ENCODE data around the gene ANKFY1. TPM values are rescaled to one million over a fixed set of nuclear protein-coding genes. Genes with fewer than 3 reads are reported as not detected.

ANKFY1 gene
- total RNA-seq, 1 experiment from 2014 or later: 15.3 TPM

GRCh38 chr17:4177806-4178205 lies 86.0 kb downstream of the ANKFY1 start:
- DNase-seq (ENCODE audit: low read depth): no peak

- DNase-seq (ENCODE audit: low read depth): no peak
These were observed 86.8 kb downstream of the ANKFY1 start for GRCh38 chr17:4176808-4177472.

DNA sequence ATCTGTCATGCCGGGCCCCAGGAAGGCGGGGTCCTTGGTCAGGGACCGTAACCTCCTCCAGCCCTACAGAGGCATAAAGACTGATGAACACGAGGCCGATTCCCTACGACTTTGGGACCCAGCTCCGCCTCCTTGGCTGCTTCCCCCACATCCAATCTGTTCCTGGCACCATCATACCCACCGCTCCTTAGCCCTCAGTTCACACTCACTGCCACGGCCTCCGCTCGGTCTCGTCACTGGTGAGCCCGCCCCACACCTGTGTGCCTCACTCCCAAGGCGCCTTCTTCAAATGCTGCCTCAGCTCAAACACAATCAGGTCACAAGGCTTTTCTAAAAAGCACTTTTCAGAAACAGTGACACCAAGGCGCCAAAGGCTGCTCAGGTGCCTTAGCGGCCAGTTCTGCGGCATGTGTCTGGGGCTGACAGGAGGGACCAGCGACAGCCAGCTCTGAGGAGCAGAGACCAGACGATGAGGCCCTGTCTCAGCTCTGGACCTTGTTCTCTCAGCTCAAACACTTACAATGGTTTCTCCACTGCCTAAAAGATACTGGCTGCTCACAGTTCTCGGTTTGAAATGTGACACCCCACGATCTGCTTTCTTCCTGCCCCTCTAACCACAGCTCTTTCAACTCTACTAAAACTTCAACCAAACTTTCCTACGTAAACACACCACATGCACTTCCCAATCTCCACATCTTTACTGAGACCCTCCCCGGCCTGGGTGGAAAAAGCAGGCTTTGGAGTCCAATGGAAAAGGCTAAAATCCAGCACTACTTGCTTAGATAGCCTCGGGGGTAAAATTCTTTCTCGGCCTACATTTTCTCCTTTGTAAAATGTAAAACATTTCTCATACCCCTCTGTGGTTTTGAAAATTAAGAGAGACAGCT lies 87.6 kb downstream of the ANKFY1 start:
- DNase-seq (ENCODE audit: low read depth): peak; percentile 67

DNA sequence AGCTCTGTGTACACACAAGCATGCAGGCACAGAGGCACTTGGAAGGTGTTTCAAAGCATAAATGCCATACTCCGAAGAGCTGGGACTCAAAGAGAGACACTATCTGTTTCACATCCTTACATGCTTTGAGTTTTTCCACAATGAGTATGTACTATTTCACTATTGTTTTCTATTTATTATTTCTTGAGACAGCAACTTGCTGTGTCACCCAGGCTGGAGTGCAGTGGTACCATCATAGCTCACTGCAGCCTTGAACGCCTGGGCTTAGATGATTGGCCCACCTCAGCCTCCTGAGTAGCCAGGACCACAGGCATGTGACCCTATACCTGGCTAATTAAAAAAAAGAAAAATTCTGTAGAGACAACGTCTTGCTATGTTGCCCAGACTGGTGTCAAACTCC lies 89.2 kb downstream of the ANKFY1 start:
- DNase-seq (ENCODE audit: low read depth): no peak

DNA sequence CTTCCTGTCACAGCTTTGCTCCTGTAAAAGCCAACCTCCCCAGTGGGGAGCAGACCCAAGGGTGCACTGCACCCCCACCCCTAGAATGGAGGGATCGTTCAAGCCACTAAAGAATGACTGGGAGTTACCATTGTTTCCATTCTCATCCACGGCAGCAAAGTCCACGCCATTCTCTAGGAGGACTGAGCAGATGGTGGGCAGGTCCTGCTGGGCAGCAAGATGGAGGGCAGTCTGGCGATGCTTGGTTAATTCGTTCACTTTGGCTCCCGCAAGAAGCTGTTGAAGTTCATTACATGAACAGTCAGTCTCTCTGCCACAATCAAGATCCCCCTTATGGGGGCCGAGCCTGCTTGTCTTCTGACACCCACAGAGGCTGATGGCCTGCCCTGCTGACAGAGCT lies 90.0 kb downstream of the ANKFY1 start:
- no peak for DNase-seq (ENCODE audit: low read depth)

DNA sequence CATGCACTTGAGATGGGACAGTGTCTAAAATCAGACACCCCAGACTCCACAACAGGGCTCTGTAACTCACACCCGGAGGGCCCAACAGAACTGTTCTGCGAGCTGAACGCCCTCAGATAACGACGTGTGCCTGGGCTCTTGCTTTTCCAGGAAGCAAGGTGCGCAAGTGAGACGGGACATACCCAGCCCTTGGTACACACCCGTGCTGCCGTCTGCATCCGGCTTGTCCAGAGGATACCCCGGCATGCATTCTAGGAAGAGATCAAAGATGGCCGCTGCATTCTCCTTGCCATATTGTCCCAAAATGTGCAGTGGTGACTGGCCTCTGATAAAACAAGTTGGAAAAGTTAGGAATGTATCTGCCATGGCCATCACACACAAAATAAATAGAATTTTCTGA lies 91.4 kb downstream of the ANKFY1 start:
- DNase-seq (ENCODE audit: low read depth): no peak

DNA sequence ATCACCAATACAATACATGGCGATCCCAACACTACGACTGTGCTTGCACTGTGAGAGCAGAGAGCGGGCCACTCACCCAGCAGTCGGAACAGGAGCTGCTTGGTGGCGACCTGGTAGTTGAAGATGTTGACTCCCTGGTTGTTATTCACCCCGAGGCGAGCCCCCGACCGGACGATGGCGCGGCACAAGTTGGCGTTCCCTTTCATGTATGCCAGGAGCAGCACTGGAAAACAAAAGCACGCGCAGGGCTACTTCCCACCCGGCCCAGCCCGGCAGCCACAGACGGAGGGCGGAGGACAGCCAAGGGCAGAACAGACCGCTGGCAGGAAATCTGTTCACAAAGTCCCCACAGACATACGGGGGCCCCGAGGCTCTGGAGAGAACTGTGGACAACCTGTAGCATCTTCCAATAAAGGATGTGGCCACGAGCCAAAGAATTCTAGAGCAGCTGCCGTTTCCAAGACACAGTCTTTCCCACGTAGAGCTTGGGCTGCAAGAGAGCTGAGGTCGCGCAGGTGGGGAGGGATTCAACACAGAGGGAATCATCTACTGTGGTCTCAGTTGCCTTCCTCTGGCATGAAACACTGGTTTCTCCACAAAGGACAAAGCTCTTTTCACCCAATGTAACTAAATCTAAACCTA lies 93.0 kb downstream of the ANKFY1 start:
- DNase-seq (ENCODE audit: low read depth): no peak

GRCh38 chr17:4167786-4168185 lies 96.0 kb downstream of the ANKFY1 start:
- DNase-seq (ENCODE audit: low read depth): no peak

- no peak for DNase-seq (ENCODE audit: low read depth)
These were observed 97.4 kb downstream of the ANKFY1 start for GRCh38 chr17:4166419-4166818.

DNA sequence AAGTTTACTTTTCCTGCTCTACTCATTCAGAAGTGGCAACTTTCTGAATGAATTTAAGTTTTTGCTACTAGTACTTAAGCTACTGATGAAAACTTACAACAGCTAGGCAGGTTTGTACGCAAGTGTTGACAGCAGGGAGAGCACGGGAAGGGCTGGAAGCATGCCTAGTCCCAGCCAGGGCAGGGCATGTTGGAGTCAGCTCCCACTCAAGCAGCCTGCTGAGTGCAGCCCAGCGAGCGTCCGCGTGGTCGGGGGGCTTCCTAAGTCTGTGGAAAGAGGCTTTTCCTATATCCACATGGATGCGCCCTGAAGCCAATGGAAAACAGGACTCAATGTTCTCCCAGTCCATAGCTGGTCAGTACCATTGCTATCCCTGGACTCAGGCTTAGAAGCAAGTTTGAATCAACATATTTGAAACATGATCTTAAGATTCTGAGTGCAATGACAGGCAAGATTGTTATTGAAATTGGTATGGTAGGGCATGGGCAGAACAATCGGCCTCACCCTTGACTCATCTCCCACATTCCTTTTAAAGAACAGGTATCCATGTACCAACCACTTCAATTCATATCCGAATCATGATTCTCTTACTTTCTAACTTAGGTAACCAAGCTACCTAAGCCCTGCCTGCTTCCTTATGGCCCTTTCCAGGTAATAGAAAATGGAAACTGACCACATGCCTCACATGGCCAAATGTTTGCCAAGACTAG lies 98.3 kb downstream of the ANKFY1 start:
- DNase-seq (ENCODE audit: low read depth): no peak

DNA sequence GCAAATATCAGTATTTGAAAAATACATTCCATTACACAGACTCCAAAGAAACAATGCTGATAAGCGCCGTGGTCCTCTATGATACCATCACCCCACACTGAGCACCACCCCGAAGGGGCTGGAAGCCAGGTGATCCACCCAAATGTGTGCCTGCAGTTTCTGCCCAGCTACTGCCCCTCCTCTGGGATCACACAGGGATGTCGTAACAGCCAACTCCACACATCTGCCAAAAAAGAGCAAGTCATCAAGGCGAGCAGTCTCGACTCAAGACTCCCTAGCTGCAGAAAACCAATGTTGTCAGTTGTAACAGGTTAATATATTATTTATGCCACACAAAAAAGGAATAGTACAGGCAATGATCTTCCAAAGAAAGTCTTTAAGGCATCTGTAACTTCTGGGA lies 99.8 kb downstream of the ANKFY1 start:
- DNase-seq (ENCODE audit: low read depth): no peak

DNA sequence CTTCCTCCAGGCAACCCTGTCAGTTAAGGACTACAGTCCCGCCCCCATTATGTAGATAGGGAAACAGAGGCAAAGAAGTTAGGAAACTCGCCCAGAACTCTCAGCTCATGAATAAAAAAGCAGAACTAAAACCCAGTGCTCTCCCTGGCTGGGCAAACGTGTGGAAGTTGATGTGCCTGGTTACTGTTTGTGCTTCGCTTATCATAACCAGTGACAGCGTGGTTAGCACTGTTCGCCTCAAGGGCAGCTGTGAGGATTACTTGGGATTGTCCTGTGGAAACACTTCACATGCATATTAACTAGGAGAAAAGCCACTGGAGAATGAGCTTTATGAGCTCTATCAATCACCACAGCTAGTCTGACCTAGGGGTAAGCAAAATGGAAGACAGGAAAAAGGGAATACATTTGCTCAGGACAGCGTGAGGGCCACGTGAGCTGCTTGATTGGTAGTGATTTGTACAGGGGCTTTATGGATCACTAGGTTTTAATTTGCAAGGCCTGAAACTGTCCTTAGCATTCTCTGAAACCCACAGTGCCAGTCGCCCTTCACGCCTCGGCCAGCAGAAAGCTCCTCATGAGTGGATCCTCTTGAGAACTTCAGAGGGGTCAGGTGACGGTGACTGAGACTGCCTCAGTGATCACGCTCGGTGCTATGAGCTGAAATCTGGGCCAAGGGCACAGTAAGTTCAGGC lies 100.9 kb downstream of the ANKFY1 start:
- peak; percentile 43 for DNase-seq (ENCODE audit: low read depth)

GRCh38 chr17:4162321-4162720 lies 101.5 kb downstream of the ANKFY1 start:
- DNase-seq (ENCODE audit: low read depth): no peak

GRCh38 chr17:4161967-4162305 lies 101.8 kb downstream of the ANKFY1 start:
- DNase-seq (ENCODE audit: low read depth): no peak

GRCh38 chr17:4161192-4161966 lies 102.4 kb downstream of the ANKFY1 start:
- DNase-seq (ENCODE audit: low read depth): peak; percentile 90

- no peak for DNase-seq (ENCODE audit: low read depth)
These were observed 103.4 kb downstream of the ANKFY1 start for GRCh38 chr17:4160294-4160859.

DNA sequence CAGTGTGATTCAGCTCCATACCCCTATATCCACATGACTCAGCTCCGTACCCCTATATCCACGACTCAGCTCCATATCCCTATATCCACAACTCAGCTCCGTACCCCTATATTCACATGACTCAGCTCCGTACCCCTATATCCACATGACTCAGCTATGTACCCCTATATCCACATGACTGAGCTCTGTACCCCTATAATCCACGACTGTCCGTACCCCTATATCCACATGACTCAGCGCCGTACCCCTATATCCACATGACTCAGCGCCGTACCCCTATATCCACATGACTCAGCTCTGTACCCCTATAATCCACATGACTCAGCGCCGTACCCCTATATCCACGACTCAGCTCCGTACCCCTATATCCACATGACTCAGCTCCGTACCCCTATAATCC lies 104.0 kb downstream of the ANKFY1 start:
- DNase-seq (ENCODE audit: low read depth): no peak

GRCh38 chr17:4157618-4158333 lies 106.0 kb downstream of the ANKFY1 start:
- DNase-seq (ENCODE audit: low read depth): no peak

DNA sequence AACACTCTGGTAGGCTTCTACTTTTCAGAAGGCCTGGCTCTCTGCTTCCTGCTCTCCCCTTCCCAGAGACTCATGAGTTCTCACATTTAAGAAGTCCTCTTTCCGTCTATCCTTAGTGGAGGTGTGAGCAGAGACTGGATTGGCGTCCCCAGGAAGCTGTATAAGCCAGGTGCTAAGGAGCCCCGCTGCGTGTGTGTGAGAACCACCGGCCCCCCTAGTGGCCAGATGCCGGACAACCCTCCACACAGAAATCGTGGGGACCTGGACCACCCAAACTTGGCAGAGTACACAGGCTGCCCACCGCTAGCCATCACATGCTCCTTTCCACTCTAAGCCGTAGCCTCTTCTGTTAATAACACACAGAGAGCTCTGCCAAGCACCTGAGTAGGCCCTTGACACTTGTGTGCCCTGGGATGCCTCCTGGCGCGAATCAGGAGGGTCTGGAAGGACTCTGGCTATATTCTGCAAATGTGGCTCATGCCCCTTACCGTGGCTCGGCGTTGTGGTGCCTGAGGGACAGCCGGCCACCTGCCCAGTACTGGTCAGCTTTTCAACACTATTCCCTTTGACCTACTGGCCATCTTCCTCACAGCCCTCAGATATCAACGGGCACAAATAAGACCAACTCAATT lies 106.9 kb downstream of the ANKFY1 start:
- no peak for DNase-seq (ENCODE audit: low read depth)
